HCT116 (cell line): ENCODE results near the gene SETD3. TPM values are rescaled to one million over a fixed set of nuclear protein-coding genes. Genes with fewer than 3 reads are reported as not detected.

Experiments used
- ATAC-seq: fragments of 200-7000 bp; cut with Tn5 transposase; 2 replicates; pipeline ENCODE4 v1.9.1; 2020; ENCODE audit warnings: mild to moderate bottlenecking, moderate library complexity
- BruUV-seq: library from RNA; stranded (reverse); fragments of 400-500 nt; replicated peaks from 2 replicates; lab custom pipeline; 2021; lab: Mats Ljungman, UMichigan
- CTCF ChIA-PET: fragments of 300-600 bp; sonication (Branson Sonifier 250); formaldehyde crosslinking; loops from one replicate; lab custom pipeline; 2021; ENCODE audit warnings: antibody characterized with exemption; lab: Charles Lee
- POLR2A ChIA-PET: fragments of 300-600, 350-600 bp; sonication (Branson Sonifier 250); formaldehyde crosslinking; loops from one replicate; lab custom pipeline; 2021; ENCODE audit warnings: antibody characterized with exemption; lab: Charles Lee
- RAD21 ChIA-PET, 2 experiments: fragments of 300-600 bp; sonication (Branson Sonifier 250); formaldehyde crosslinking; loops; one replicate each; lab custom pipeline; 2023; ENCODE audit warnings: low total read pairs in 2 of 2; ENCODE audit not compliant: uncharacterized antibody in 2 of 2, unreplicated experiment in 2 of 2, low non-redundant PET in 1 of 2; lab: Charles Lee
- DNase-seq: peaks from one replicate; pipeline ENCODE4 v3.0.0-alpha.2; 2010; ENCODE audit warnings: low read depth, low spot score
- H2AFZ ChIP-seq: fragments of 200-600 bp; shearing (Covaris generic), sonication (generic); 2 replicates; pipeline ENCODE4 v1.6.1; 2017; ENCODE audit warnings: low read depth, mixed run types, mixed read lengths, antibody characterized with exemption, low read length; ENCODE audit not compliant: poor library complexity, severe bottlenecking
- H3K27ac ChIP-seq: 2 replicates; pipeline ENCODE4 v1.5.1; 2012; ENCODE audit warnings: low read depth, low read length
- H3K27me3 ChIP-seq: fragments of 200-600 bp; sonication (generic); 2 replicates; pipeline ENCODE4 v1.6.1; 2016; ENCODE audit warnings: mixed run types, low read length, mixed read lengths; ENCODE audit not compliant: insufficient read depth
- H3K36me3 ChIP-seq, 2 experiments: fragments of 200-500 bp in 1 of 2; fragments of 200-600 bp in 1 of 2; sonication (Bioruptor generic) in 1 of 2; sonication (generic) in 1 of 2; 2 replicates each; pipeline versions ENCODE4 v1.5.1 to v1.6.1; 2014 to 2016; ENCODE audit warnings: low read length in 2 of 2, inconsistent platforms in 1 of 2, mixed read lengths in 1 of 2, mixed run types in 1 of 2; ENCODE audit not compliant: insufficient read depth in 2 of 2, control insufficient read depth in 1 of 2
- H3K4me1 ChIP-seq, 2 experiments: fragments of 200-600 bp in 1 of 2; sonication (generic) in 1 of 2; 2 replicates each; pipeline versions ENCODE4 v1.5.1 to v1.6.1; 2012 to 2017; ENCODE audit warnings: low read length in 2 of 2, inconsistent platforms in 1 of 2, mild to moderate bottlenecking in 1 of 2, mixed read lengths in 1 of 2, mixed run types in 1 of 2, moderate library complexity in 1 of 2; ENCODE audit not compliant: insufficient read depth in 2 of 2, control insufficient read depth in 1 of 2
- H3K4me2 ChIP-seq: fragments of 200-600 bp; sonication (generic); 2 replicates; pipeline ENCODE4 v1.6.1; 2017; ENCODE audit warnings: mixed run types, low read length, mixed read lengths
- H3K4me3 ChIP-seq, 2 experiments: fragments of 200-600 bp in 1 of 2; sonication (generic) in 1 of 2; replicated peaks in 1 of 2; 2 replicates each; pipeline ENCODE4 v1.5.1; 2011 to 2016; ENCODE audit warnings: low read length in 2 of 2, control low read depth in 1 of 2, low read depth in 1 of 2, mild to moderate bottlenecking in 1 of 2, mixed read lengths in 1 of 2, mixed run types in 1 of 2
- H3K79me2 ChIP-seq: fragments of 200-600 bp; sonication (generic); 2 replicates; pipeline ENCODE4 v1.6.1; 2017; ENCODE audit warnings: mild to moderate bottlenecking, mixed run types, low read length, moderate library complexity, mixed read lengths; ENCODE audit not compliant: insufficient read depth
- H3K9ac ChIP-seq: fragments of 200-600 bp; sonication (generic); 2 replicates; pipeline ENCODE4 v1.6.1; 2016; ENCODE audit warnings: low read length, mixed read lengths
- H3K9me2 ChIP-seq: fragments of 200-600 bp; sonication (generic), shearing (Covaris generic); 2 replicates; pipeline ENCODE4 v1.6.1; 2017; ENCODE audit warnings: mixed run types, mild to moderate bottlenecking, moderate library complexity; ENCODE audit not compliant: insufficient read depth
- H3K9me3 ChIP-seq, 2 experiments: fragments of 200-500 bp in 1 of 2; fragments of 200-600 bp in 1 of 2; sonication (Bioruptor generic) in 1 of 2; sonication (generic) in 1 of 2; 2 replicates each; pipeline ENCODE4 v1.6.1; 2014 to 2017; ENCODE audit warnings: low read length in 2 of 2, mixed read lengths in 2 of 2, inconsistent platforms in 1 of 2, low read depth in 1 of 2, mild to moderate bottlenecking in 1 of 2, mixed run types in 1 of 2, moderate library complexity in 1 of 2; ENCODE audit not compliant: control insufficient read depth in 1 of 2, insufficient read depth in 1 of 2
- H4K20me1 ChIP-seq: fragments of 200-600 bp; sonication (generic), shearing (Covaris generic); 2 replicates; pipeline ENCODE4 v1.6.1; 2017; ENCODE audit warnings: mixed run types, mild to moderate bottlenecking, moderate library complexity; ENCODE audit not compliant: insufficient read depth
- CEBPB ChIP-seq: IDR thresholded peaks from 2 replicates; pipeline ENCODE4 v1.6.1; 2012; ENCODE audit warnings: low read depth
- EGR1 ChIP-seq: IDR thresholded peaks from 2 replicates; pipeline ENCODE4 v1.6.1; 2012; ENCODE audit warnings: low read depth
- ELF1 ChIP-seq: IDR thresholded peaks from 2 replicates; pipeline ENCODE4 v1.6.1; 2012; ENCODE audit warnings: low read depth, borderline replicate concordance
- EZH2 ChIP-seq: fragments of 200-600 bp; sonication (generic); IDR thresholded peaks from 2 replicates; pipeline ENCODE4 v1.6.1; 2017; ENCODE audit warnings: antibody characterized with exemption, mixed run types
- FOSL1 ChIP-seq: IDR thresholded peaks from 2 replicates; pipeline ENCODE4 v1.6.1; 2012; ENCODE audit warnings: low read depth
- JUND ChIP-seq: IDR thresholded peaks from 2 replicates; pipeline ENCODE4 v1.6.1; 2012
- POLR2A ChIP-seq: IDR thresholded peaks from 2 replicates; pipeline ENCODE4 v1.7.0; 2011; ENCODE audit warnings: borderline replicate concordance; ENCODE audit not compliant: insufficient read depth, insufficient read length; ENCODE audit errors: extremely low read depth
- POLR2AphosphoS5 ChIP-seq: IDR thresholded peaks from 2 replicates; pipeline ENCODE4 v1.6.1; 2011; ENCODE audit warnings: mild to moderate bottlenecking, low read depth, low read length, moderate library complexity
- RAD21 ChIP-seq: IDR thresholded peaks from 2 replicates; pipeline ENCODE4 v1.6.1; 2012; ENCODE audit warnings: low read depth, mild to moderate bottlenecking
- SIN3A ChIP-seq: IDR thresholded peaks from 2 replicates; pipeline ENCODE4 v1.6.1; 2012; ENCODE audit warnings: low read depth
- SRF ChIP-seq: IDR thresholded peaks from 2 replicates; pipeline ENCODE4 v1.6.1; 2012; ENCODE audit warnings: low read depth
- TCF7L2 ChIP-seq: IDR thresholded peaks from 2 replicates; pipeline ENCODE4 v1.7.0; 2011; ENCODE audit warnings: borderline replicate concordance, inconsistent platforms; ENCODE audit not compliant: insufficient read depth, insufficient read length; ENCODE audit errors: extremely low read depth
- YY1 ChIP-seq: IDR thresholded peaks from 2 replicates; pipeline ENCODE4 v1.6.1; 2011; ENCODE audit warnings: low read length, low read depth, moderate library complexity, mild to moderate bottlenecking; ENCODE audit not compliant: insufficient replicate concordance; ENCODE audit errors: extremely low read depth
- ZFX ChIP-seq: fragments of 450-650 bp; IDR thresholded peaks from 2 replicates; pipeline ENCODE4 v1.6.1; 2017
- ZNF274 ChIP-seq: fragments of 200-500 bp; sonication (Bioruptor generic); IDR thresholded peaks from 2 replicates; pipeline ENCODE4 v1.6.1; 2014; ENCODE audit warnings: mild to moderate bottlenecking, low read depth, low read length, inconsistent platforms
- intact Hi-C: fragments of 100-400 bp; cut with micrococcal nuclease; formaldehyde crosslinking; loops from 2 replicates; pipeline ENCODE4 v1.10.0; 2022
- total RNA-seq: library from RNA; stranded (reverse); gene quantifications from one replicate; pipeline ENCODE4 v1.2.1, GENCODE V29; 2021; ENCODE audit not compliant: unreplicated experiment
- TF ChIP-seq, protein P1 (sequence below): IDR thresholded peaks from 2 replicates; pipeline ENCODE4 v1.6.1; 2011; ENCODE audit warnings: mild to moderate bottlenecking, low read length, moderate library complexity; ENCODE audit not compliant: insufficient replicate concordance; ENCODE audit errors: extremely low read depth
- TF ChIP-seq, protein P2 (sequence below): IDR thresholded peaks from 2 replicates; pipeline ENCODE4 v1.6.1; 2012; ENCODE audit warnings: low read depth
- TF ChIP-seq, protein P3 (sequence below): IDR thresholded peaks from 2 replicates; pipeline ENCODE4 v1.6.1; 2012
- TF ChIP-seq, protein P4 (sequence below), 3 experiments: fragments of 200-600 bp in 1 of 3; sonication (generic) in 1 of 3; IDR thresholded peaks in 2 of 3; conservative IDR thresholded peaks in 1 of 3; 2 replicates each; pipeline ENCODE4 v1.5.1; 2012 to 2017; ENCODE audit warnings: low read depth in 2 of 3, low read length in 2 of 3, antibody characterized with exemption in 1 of 3, borderline replicate concordance in 1 of 3, control low read depth in 1 of 3, mild to moderate bottlenecking in 1 of 3, mixed read lengths in 1 of 3, mixed run types in 1 of 3, moderate library complexity in 1 of 3; ENCODE audit not compliant: insufficient read depth in 1 of 3

SETD3 gene
- total RNA-seq, 1 experiment from 2014 or later, result 46.6 TPM

DNA sequence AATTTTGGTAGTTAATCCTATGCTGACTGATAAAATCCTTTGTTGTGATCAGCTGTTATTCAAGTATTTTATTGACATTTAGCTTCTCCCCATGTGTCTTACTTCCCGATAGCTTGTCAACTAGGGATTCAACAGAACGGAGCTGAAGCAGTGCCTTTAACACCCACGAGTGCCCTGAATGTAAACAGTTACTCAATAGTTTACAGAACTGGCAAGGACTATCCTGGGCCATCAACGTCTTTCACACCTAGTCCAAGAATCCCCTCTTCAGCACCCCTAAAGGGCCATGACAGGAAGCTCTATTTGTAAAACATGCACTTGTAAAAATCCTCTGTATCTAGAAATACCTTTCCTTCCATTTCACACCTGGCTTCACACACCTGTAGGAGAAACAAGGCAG lies 45.3 kb downstream of the SETD3 start:
- RAD21 ChIA-PET, result no interaction called here
- no peaks in the 10 kb centered on the region for H3K4me1 ChIP-seq
- no peaks in the 10 kb centered on the region for H3K79me2 ChIP-seq
- no peak overlapping the region for H3K4me3 ChIP-seq
- no peak overlapping the region for H3K4me2 ChIP-seq
- no peaks in the 10 kb centered on the region for H3K9me3 ChIP-seq
- TF ChIP-seq, protein P1, sequence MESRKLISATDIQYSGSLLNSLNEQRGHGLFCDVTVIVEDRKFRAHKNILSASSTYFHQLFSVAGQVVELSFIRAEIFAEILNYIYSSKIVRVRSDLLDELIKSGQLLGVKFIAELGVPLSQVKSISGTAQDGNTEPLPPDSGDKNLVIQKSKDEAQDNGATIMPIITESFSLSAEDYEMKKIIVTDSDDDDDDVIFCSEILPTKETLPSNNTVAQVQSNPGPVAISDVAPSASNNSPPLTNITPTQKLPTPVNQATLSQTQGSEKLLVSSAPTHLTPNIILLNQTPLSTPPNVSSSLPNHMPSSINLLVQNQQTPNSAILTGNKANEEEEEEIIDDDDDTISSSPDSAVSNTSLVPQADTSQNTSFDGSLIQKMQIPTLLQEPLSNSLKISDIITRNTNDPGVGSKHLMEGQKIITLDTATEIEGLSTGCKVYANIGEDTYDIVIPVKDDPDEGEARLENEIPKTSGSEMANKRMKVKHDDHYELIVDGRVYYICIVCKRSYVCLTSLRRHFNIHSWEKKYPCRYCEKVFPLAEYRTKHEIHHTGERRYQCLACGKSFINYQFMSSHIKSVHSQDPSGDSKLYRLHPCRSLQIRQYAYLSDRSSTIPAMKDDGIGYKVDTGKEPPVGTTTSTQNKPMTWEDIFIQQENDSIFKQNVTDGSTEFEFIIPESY, result no peak
- TF ChIP-seq SRF, result no peak
- TF ChIP-seq, protein P2, sequence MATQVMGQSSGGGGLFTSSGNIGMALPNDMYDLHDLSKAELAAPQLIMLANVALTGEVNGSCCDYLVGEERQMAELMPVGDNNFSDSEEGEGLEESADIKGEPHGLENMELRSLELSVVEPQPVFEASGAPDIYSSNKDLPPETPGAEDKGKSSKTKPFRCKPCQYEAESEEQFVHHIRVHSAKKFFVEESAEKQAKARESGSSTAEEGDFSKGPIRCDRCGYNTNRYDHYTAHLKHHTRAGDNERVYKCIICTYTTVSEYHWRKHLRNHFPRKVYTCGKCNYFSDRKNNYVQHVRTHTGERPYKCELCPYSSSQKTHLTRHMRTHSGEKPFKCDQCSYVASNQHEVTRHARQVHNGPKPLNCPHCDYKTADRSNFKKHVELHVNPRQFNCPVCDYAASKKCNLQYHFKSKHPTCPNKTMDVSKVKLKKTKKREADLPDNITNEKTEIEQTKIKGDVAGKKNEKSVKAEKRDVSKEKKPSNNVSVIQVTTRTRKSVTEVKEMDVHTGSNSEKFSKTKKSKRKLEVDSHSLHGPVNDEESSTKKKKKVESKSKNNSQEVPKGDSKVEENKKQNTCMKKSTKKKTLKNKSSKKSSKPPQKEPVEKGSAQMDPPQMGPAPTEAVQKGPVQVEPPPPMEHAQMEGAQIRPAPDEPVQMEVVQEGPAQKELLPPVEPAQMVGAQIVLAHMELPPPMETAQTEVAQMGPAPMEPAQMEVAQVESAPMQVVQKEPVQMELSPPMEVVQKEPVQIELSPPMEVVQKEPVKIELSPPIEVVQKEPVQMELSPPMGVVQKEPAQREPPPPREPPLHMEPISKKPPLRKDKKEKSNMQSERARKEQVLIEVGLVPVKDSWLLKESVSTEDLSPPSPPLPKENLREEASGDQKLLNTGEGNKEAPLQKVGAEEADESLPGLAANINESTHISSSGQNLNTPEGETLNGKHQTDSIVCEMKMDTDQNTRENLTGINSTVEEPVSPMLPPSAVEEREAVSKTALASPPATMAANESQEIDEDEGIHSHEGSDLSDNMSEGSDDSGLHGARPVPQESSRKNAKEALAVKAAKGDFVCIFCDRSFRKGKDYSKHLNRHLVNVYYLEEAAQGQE, result no peak
- TF ChIP-seq YY1, result no peak
- TF ChIP-seq ZFX, result no peak
- TF ChIP-seq RAD21, result no peak
- TF ChIP-seq EZH2, result no peak
- TF ChIP-seq SIN3A, result no peak
- no peak for TF ChIP-seq POLR2A
- no peak for TF ChIP-seq TCF7L2
- no peak for TF ChIP-seq FOSL1
- TF ChIP-seq ZNF274, result no peak
- TF ChIP-seq ELF1, result no peak
- TF ChIP-seq CEBPB, result no peak
- TF ChIP-seq, protein P3, sequence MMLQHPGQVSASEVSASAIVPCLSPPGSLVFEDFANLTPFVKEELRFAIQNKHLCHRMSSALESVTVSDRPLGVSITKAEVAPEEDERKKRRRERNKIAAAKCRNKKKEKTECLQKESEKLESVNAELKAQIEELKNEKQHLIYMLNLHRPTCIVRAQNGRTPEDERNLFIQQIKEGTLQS, result no peak
- TF ChIP-seq, protein P4, sequence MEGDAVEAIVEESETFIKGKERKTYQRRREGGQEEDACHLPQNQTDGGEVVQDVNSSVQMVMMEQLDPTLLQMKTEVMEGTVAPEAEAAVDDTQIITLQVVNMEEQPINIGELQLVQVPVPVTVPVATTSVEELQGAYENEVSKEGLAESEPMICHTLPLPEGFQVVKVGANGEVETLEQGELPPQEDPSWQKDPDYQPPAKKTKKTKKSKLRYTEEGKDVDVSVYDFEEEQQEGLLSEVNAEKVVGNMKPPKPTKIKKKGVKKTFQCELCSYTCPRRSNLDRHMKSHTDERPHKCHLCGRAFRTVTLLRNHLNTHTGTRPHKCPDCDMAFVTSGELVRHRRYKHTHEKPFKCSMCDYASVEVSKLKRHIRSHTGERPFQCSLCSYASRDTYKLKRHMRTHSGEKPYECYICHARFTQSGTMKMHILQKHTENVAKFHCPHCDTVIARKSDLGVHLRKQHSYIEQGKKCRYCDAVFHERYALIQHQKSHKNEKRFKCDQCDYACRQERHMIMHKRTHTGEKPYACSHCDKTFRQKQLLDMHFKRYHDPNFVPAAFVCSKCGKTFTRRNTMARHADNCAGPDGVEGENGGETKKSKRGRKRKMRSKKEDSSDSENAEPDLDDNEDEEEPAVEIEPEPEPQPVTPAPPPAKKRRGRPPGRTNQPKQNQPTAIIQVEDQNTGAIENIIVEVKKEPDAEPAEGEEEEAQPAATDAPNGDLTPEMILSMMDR (IDR thresholded peaks at IDR 0.05 in 2 of 3, conservative IDR thresholded peaks at IDR 0.05 in 1 of 3; ENCODE audit: borderline replicate concordance in 1 of 3, insufficient read depth in 1 of 3, low read depth in 2 of 3, low read length in 2 of 3), result no peak
- TF ChIP-seq JUND, result no peak
- TF ChIP-seq EGR1, result no peak
- TF ChIP-seq POLR2AphosphoS5, result no peak
- H4K20me1 ChIP-seq, result no peaks in the 10 kb centered on the region
- no peak overlapping the region for H2AFZ ChIP-seq
- ATAC-seq (no peak), DNase-seq (no peak)
- no peaks in the 10 kb centered on the region for H3K27me3 ChIP-seq
- intact Hi-C loops, result no loop called here
- H3K27ac ChIP-seq, result no peak overlapping the region
- H3K9ac ChIP-seq, result no peak overlapping the region
- H3K9me2 ChIP-seq, result no peaks in the 10 kb centered on the region
- BruUV-seq, result no TSS peak
- peaks cover 4% of the 10 kb centered on the region in 2 experiments; a peak in 3 of 4 replicates for H3K36me3 ChIP-seq
- CTCF ChIA-PET, result interaction anchor here (0.7 to 1.2 kb wide), 3 partner anchors 20 to 109 kb away, joined by 3 to 5 read pairs (median 4); no protein-coding TSS in a partner anchor
- POLR2A ChIA-PET, result no interaction called here
